GM12878 (cell line): Measurements from ENCODE around the gene SMIM27. TPM values are rescaled to one million over a fixed set of nuclear protein-coding genes. Genes with fewer than 3 reads are reported as not detected.
A peak's percentile ranks its signal among the peaks of the same experiment; 100 is the strongest.

Experiments used
- ATF2 ChIP-seq: IDR thresholded peaks from 2 replicates; pipeline ENCODE4 v1.6.1; 2012; ENCODE audit warnings: low read length, inconsistent platforms
- BHLHE40 ChIP-seq, 2 experiments: fragments of 450-650 bp in 1 of 2; IDR thresholded peaks; 2 replicates each; pipeline ENCODE4 v1.6.1; 2011 to 2017; ENCODE audit warnings: low read depth in 2 of 2, borderline replicate concordance in 1 of 2, improper control_type of control experiment in 1 of 2, low read length in 1 of 2, mild to moderate bottlenecking in 1 of 2
- BMI1 ChIP-seq: fragments of 450-650 bp; IDR thresholded peaks from 2 replicates; pipeline ENCODE4 v1.6.1; 2016; ENCODE audit warnings: mild to moderate bottlenecking, moderate library complexity, borderline replicate concordance
- CBX5 ChIP-seq: sonication (generic); IDR thresholded peaks from 2 replicates; pipeline ENCODE4 v1.6.1; 2016; ENCODE audit warnings: low read depth, moderate library complexity, mild to moderate bottlenecking, inconsistent platforms
- CTCF ChIP-seq, 3 experiments: IDR thresholded peaks in 2 of 3; conservative IDR thresholded peaks in 1 of 3; 2 replicates each; pipeline ENCODE4 v1.5.1; 2011; ENCODE audit warnings: low read depth in 3 of 3, low read length in 3 of 3, mild to moderate bottlenecking in 3 of 3, control low read depth in 2 of 3, moderate library complexity in 2 of 3, inconsistent platforms in 1 of 3, mixed read lengths in 1 of 3; ENCODE audit not compliant: control insufficient read depth in 2 of 3, insufficient read depth in 1 of 3; ENCODE audit errors: extremely low read depth in 1 of 3
- ELK1 ChIP-seq: IDR thresholded peaks from 2 replicates; pipeline ENCODE4 v1.6.1; 2012; ENCODE audit warnings: low read depth, low read length, improper control_type of control experiment
- JUNB ChIP-seq: IDR thresholded peaks from 2 replicates; pipeline ENCODE4 v1.6.1; 2016; ENCODE audit warnings: antibody characterized with exemption, mild to moderate bottlenecking
- KLF5 ChIP-seq: fragments of 450-650 bp; IDR thresholded peaks from 2 replicates; pipeline ENCODE4 v1.6.1; 2014; ENCODE audit warnings: mild to moderate bottlenecking; ENCODE audit not compliant: partially characterized antibody
- MYC ChIP-seq: IDR thresholded peaks from 2 replicates; pipeline ENCODE4 v1.6.1; 2011; ENCODE audit warnings: mild to moderate bottlenecking, low read length, moderate library complexity, inconsistent platforms; ENCODE audit not compliant: insufficient read depth, insufficient replicate concordance, insufficient read length, severe bottlenecking
- NBN ChIP-seq: fragments of 450-650 bp; IDR thresholded peaks from 2 replicates; pipeline ENCODE4 v1.6.1; 2016
- NR2F1 ChIP-seq: fragments of 450-650 bp; conservative IDR thresholded peaks from 2 replicates; pipeline ENCODE4 v1.6.1; 2017; ENCODE audit warnings: mild to moderate bottlenecking
- PRDM15 ChIP-seq: fragments of 450-650 bp; formaldehyde crosslinking; IDR thresholded peaks from 2 replicates; pipeline ENCODE4 v1.4.0; 2020; ENCODE audit warnings: mild to moderate bottlenecking, moderate library complexity
- STAT1 ChIP-seq: fragments of 450-650 bp; conservative IDR thresholded peaks from 2 replicates; pipeline ENCODE4 v1.6.1; 2014; ENCODE audit warnings: antibody characterized with exemption, mild to moderate bottlenecking
- SUZ12 ChIP-seq: fragments of 200-600 bp; sonication (generic); IDR thresholded peaks from one replicate; pipeline ENCODE4 v1.6.1; 2018; ENCODE audit warnings: antibody characterized with exemption, mild to moderate bottlenecking; ENCODE audit not compliant: unreplicated experiment
- TCF12 ChIP-seq: IDR thresholded peaks from 2 replicates; pipeline ENCODE4 v1.6.1; 2011; ENCODE audit warnings: low read depth, mild to moderate bottlenecking, low read length
- USF1 ChIP-seq: IDR thresholded peaks from 2 replicates; pipeline ENCODE4 v1.6.1; 2011; ENCODE audit warnings: borderline replicate concordance, low read depth, mild to moderate bottlenecking, moderate library complexity, mixed read lengths, low read length; ENCODE audit not compliant: insufficient read depth; ENCODE audit errors: extremely low read length
- YBX1 ChIP-seq: fragments of 450-650 bp; IDR thresholded peaks from 2 replicates; pipeline ENCODE4 v1.6.1; 2016; ENCODE audit warnings: antibody characterized with exemption
- polyA plus RNA-seq, 11 experiments: library from polyadenylated mRNA; depleted of rRNA in 4 of 11; unstranded in 6 of 11; stranded (reverse) in 5 of 11; fragments of >200 nt; fragmentation: Nextera tagmentation in 4 of 11; fragmentation: Illumina TruSeq in 1 of 11; extraction: Ambion mirVana in 4 of 11; extraction: Trizol in 1 of 11; gene quantifications; 1 replicate in 1 of 11; 2 replicates in 10 of 11; pipeline versions ENCODE4 v1.2.1 to v1.2.3, GENCODE V29; 2011 to 2016; ENCODE audit warnings: inconsistent platforms in 2 of 11, missing spikeins in 2 of 11, low read depth in 1 of 11
- total RNA-seq, 4 experiments: library from RNA; depleted of rRNA in 3 of 4; stranded (reverse); fragments of >200 nt in 3 of 4; fragmentation: Illumina TruSeq in 1 of 4; extraction: Trizol in 1 of 4; gene quantifications; 2 replicates each; pipeline versions ENCODE4 v1.2.1 to v1.2.3, GENCODE V29; 2013 to 2021

Gene SMIM27
- total and polyA plus RNA-seq, 10 of the 15 experiments (the other 5 are each of a cell fraction or from before 2014, with no cell fraction given): 12.2 to 47.3 (median 26.5) TPM

- TF ChIP-seq PRDM15 (no peak), ELK1 (no peak), KLF5 (peak; percentile 57), JUNB (no peak), TCF12 (no peak; the same call in 1 of the 2 replicates), CTCF (IDR thresholded peaks at IDR 0.05 in 2 of 3, conservative IDR thresholded peaks at IDR 0.05 in 1 of 3; ENCODE audit: control insufficient read depth in 2 of 3, extremely low read depth in 1 of 3, insufficient read depth in 1 of 3, low read depth in 3 of 3, low read length in 3 of 3) (no peak), ATF2 (peak; percentile 41; the same call in 1 of the 2 replicates), STAT1 (no peak), SUZ12 (no peak), BHLHE40 (IDR thresholded peaks at IDR 0.05; ENCODE audit: borderline replicate concordance in 1 of 2, low read depth in 2 of 2, low read length in 1 of 2) (peak; percentile 82 to 91), YBX1 (no peak), USF1 (peak; percentile 89), CBX5 (peak; percentile 74; the same call in 1 of the 2 replicates), MYC (no peak), NR2F1 (no peak), NBN (peak; percentile 81), BMI1 (no peak)
Measured at GRCh38 chr9:32552172-32552872, at the start of gene SMIM27, which contains the start of gene TOPORS (continued).
